Spleen (tissue), 11 donors: Measurements from ENCODE around the gene UQCRC1. TPM values are rescaled to one million over a fixed set of nuclear protein-coding genes. Genes with fewer than 3 reads are reported as not detected.

ENCODE experiments used
- DNase-seq: peaks from one replicate; pipeline ENCODE4 v3.0.0-alpha.2; 2020
- H3K27ac ChIP-seq, 8 donors: fragments of 200-600 bp; sonication (generic) in 7 of 8; 1 replicate in 4 of 8; 2 replicates in 4 of 8; pipeline versions ENCODE4 v1.5.0 to v1.8.0; 2016 to 2021; ENCODE audit warnings: inconsistent platforms in 4 of 8, mild to moderate bottlenecking in 4 of 8, moderate library complexity in 1 of 8
- H3K27me3 ChIP-seq, 7 donors: fragments of 200-600 bp; sonication (generic) in 6 of 7; replicated peaks in 1 of 7; 1 replicate in 4 of 7; 2 replicates in 3 of 7; pipeline versions ENCODE4 v1.5.0 to v1.8.0; 2016 to 2021; ENCODE audit warnings: inconsistent platforms in 3 of 7, mild to moderate bottlenecking in 1 of 7
- H3K36me3 ChIP-seq, 6 donors: fragments of 200-600 bp; sonication (generic) in 5 of 6; 1 replicate in 4 of 6; 2 replicates in 2 of 6; pipeline versions ENCODE4 v1.5.0 to v1.8.0; 2016 to 2021; ENCODE audit warnings: inconsistent platforms in 2 of 6
- H3K4me1 ChIP-seq, 6 donors: fragments of 200-600 bp; sonication (generic) in 5 of 6; 1 replicate in 3 of 6; 2 replicates in 3 of 6; pipeline versions ENCODE4 v1.5.0 to v1.8.0; 2016 to 2021; ENCODE audit warnings: inconsistent platforms in 3 of 6
- H3K4me3 ChIP-seq, 8 donors: fragments of 200-600 bp; sonication (generic) in 7 of 8; 1 replicate in 4 of 8; 2 replicates in 4 of 8; pipeline versions ENCODE4 v1.5.0 to v1.8.0; 2016 to 2021; ENCODE audit warnings: inconsistent platforms in 4 of 8, mild to moderate bottlenecking in 4 of 8, moderate library complexity in 2 of 8
- H3K9me3 ChIP-seq, 8 donors: fragments of 200-600 bp; sonication (generic) in 7 of 8; 1 replicate in 4 of 8; 2 replicates in 4 of 8; pipeline versions ENCODE4 v1.5.0 to v1.8.0; 2016 to 2021; ENCODE audit warnings: inconsistent platforms in 4 of 8
- CTCF ChIP-seq, 11 experiments: fragments of 200-600 bp in 7 of 11; fragments of 450-650 bp in 4 of 11; sonication (generic) in 4 of 11; IDR thresholded peaks in 8 of 11; conservative IDR thresholded peaks in 3 of 11; 1 replicate in 7 of 11; 2 replicates in 4 of 11; pipeline versions ENCODE4 v1.4.0 to v1.8.0; 2016 to 2021; ENCODE audit warnings: antibody characterized with exemption in 11 of 11, inconsistent platforms in 4 of 11, mild to moderate bottlenecking in 1 of 11
- POLR2A ChIP-seq, 3 donors: fragments of 450-650 bp; IDR thresholded peaks; one replicate each; pipeline ENCODE4 v1.5.1; 2017; ENCODE audit warnings: antibody characterized with exemption in 3 of 3, mild to moderate bottlenecking in 1 of 3
- POLR2AphosphoS5 ChIP-seq, 3 donors: sonication (generic); formaldehyde crosslinking; IDR thresholded peaks; one replicate each; pipeline ENCODE4 v1.5.1; 2017; ENCODE audit warnings: antibody characterized with exemption in 3 of 3
- WGBS, 5 donors: extraction: QIAGEN DNeasy Blood & Tissue Kit in 3 of 5; methylation state at CpG; one replicate each; pipeline versions ENCODE4 v1.1.5 to v1.1.7; 2013 to 2018; 5-methylcytosine and 5-hydroxymethylcytosine counted together
- intact Hi-C: fragments of 100-400 bp; cut with DNase I; formaldehyde crosslinking; loops from one replicate; pipeline ENCODE4 v1.15.0; 2023; ENCODE audit warnings: low total_unique reads
- polyA plus RNA-seq, 3 donors: library from polyadenylated mRNA; stranded (reverse); fragments of 200-250 nt; gene quantifications; one replicate each; pipeline ENCODE4 v1.2.1, GENCODE V29; 2013
- total RNA-seq, 7 donors: library from RNA; depleted of rRNA in 3 of 7; stranded (reverse); fragments of >200 nt in 3 of 7; fragmentation: NEBNext Ultra II Directional in 4 of 7; extraction: Animal tissue kit (Norgen Biotek cat#: 25700) in 4 of 7; gene quantifications; one replicate each; pipeline versions ENCODE4 v1.1.0 to v1.2.1, GENCODE V29; 2016 to 2021
- donor health status: healthy with polysubstance abuse.
- donor health status: DM: no; HTN: no; CAD: no; lungs with moderate emphysema.
- donor health status: DM: no; HTN: no; CAD: no.
- donor health status: Bipolar disorder and iron deficiency.
- donor health status: healthy.
- donor health status: DM: no; HTN: no; CAD: no.
- donor health status: DM: yes; HTN: yes; CAD: no.

Gene UQCRC1
- total and polyA plus RNA-seq, 10 donors = 88.6 to 222 (median 128) TPM

- H3K36me3 ChIP-seq = peaks cover 0 to 17% (median 0%) of the 10 kb centered on the region in 6 donors
- TF ChIP-seq POLR2A (IDR thresholded peaks at IDR 0.05) = no peak
- no peak for TF ChIP-seq POLR2AphosphoS5 (IDR thresholded peaks at IDR 0.05)
- no peak for TF ChIP-seq CTCF (IDR thresholded peaks at IDR 0.05 in 8 of 11, conservative IDR thresholded peaks at IDR 0.05 in 3 of 11)
- H3K9me3 ChIP-seq = no peaks in the 10 kb centered on the region
- no peak overlapping the region for H3K27ac ChIP-seq
- 82 to 92% (median 86%) methylated on average over 15 to 17 of the region's 17 CpGs for WGBS, 5 donors
- H3K4me3 ChIP-seq = no peak overlapping the region
- DNase-seq = no peak
- no peaks in the 10 kb centered on the region for H3K27me3 ChIP-seq
- no peaks in the 10 kb centered on the region for H3K4me1 ChIP-seq
- intact Hi-C loops = no loop called here
Measured at GRCh38 chr3:48575366-48575765, 34.1 kb downstream of the UQCRC1 start.

GRCh38 chr3:48573973-48574585 is 35.4 kb downstream of the UQCRC1 start:
- Histone ChIP-seq H3K27me3 (no peaks in the 10 kb centered on the region), H3K36me3 (peaks cover 0 to 13% (median 0%) of the 10 kb centered on the region in 6 donors), H3K4me1 (no peaks in the 10 kb centered on the region), H3K9me3 (no peaks in the 10 kb centered on the region), H3K27ac (no peak overlapping the region), H3K4me3 (no peak overlapping the region)
- 92 to 98% (median 96%) methylated on average over 7 to 10 of the region's 10 CpGs for WGBS, 5 donors
- intact Hi-C loops = no loop called here
- no peak for TF ChIP-seq POLR2AphosphoS5 (IDR thresholded peaks at IDR 0.05)
- no peak for TF ChIP-seq CTCF (IDR thresholded peaks at IDR 0.05 in 8 of 11, conservative IDR thresholded peaks at IDR 0.05 in 3 of 11)
- TF ChIP-seq POLR2A (IDR thresholded peaks at IDR 0.05) = no peak
- no peak for DNase-seq

GRCh38 chr3:48572517-48572916 is 36.9 kb downstream of the UQCRC1 start:
- no peaks in the 10 kb centered on the region for H3K9me3 ChIP-seq
- H3K36me3 ChIP-seq = peaks cover 0 to 8% (median 0%) of the 10 kb centered on the region in 6 donors
- no peaks in the 10 kb centered on the region for H3K27me3 ChIP-seq
- no peak for TF ChIP-seq POLR2A (IDR thresholded peaks at IDR 0.05)
- TF ChIP-seq CTCF (IDR thresholded peaks at IDR 0.05 in 8 of 11, conservative IDR thresholded peaks at IDR 0.05 in 3 of 11) = no peak
- no peak for TF ChIP-seq POLR2AphosphoS5 (IDR thresholded peaks at IDR 0.05)
- no peak overlapping the region for H3K27ac ChIP-seq
- no peaks in the 10 kb centered on the region for H3K4me1 ChIP-seq
- DNase-seq = no peak
- intact Hi-C loops = no loop called here
- H3K4me3 ChIP-seq = no peak overlapping the region
- 76 to 87% (median 79%) methylated on average over 5 to 7 of the region's 7 CpGs for WGBS, 5 donors

- intact Hi-C loops = no loop called here
- no peak for DNase-seq
- WGBS, 5 donors = 82 to 92% (median 89%) methylated on average over 12 of the region's 12 CpGs
Measured at GRCh38 chr3:48571938-48572337, 37.5 kb downstream of the UQCRC1 start.

More at GRCh38 chr3:48571938-48572337, 37.5 kb downstream of the UQCRC1 start:
- no peaks in the 10 kb centered on the region for H3K9me3 ChIP-seq
- no peak overlapping the region for H3K27ac ChIP-seq
- H3K36me3 ChIP-seq = peaks cover 0 to 8% (median 0%) of the 10 kb centered on the region in 6 donors
- H3K4me3 ChIP-seq = no peak overlapping the region
- H3K27me3 ChIP-seq = no peaks in the 10 kb centered on the region
- TF ChIP-seq CTCF (IDR thresholded peaks at IDR 0.05 in 8 of 11, conservative IDR thresholded peaks at IDR 0.05 in 3 of 11) (no peak), POLR2AphosphoS5 (IDR thresholded peaks at IDR 0.05) (no peak), POLR2A (IDR thresholded peaks at IDR 0.05) (no peak)
- H3K4me1 ChIP-seq = no peaks in the 10 kb centered on the region
